HCT116 (cell line): ENCODE data around the gene DPP6. TPM values are rescaled to one million over a fixed set of nuclear protein-coding genes. Genes with fewer than 3 reads are reported as not detected.

Experiments used
- ATAC-seq: fragments of 200-7000 bp; cut with Tn5 transposase; 2 replicates; pipeline ENCODE4 v1.9.1; 2020; ENCODE audit warnings: mild to moderate bottlenecking, moderate library complexity
- BruUV-seq: library from RNA; stranded (reverse); fragments of 400-500 nt; replicated peaks from 2 replicates; lab custom pipeline; 2021; lab: Mats Ljungman, UMichigan
- CTCF ChIA-PET: fragments of 300-600 bp; sonication (Branson Sonifier 250); formaldehyde crosslinking; loops from one replicate; lab custom pipeline; 2021; ENCODE audit warnings: antibody characterized with exemption; lab: Charles Lee
- POLR2A ChIA-PET: fragments of 300-600, 350-600 bp; sonication (Branson Sonifier 250); formaldehyde crosslinking; loops from one replicate; lab custom pipeline; 2021; ENCODE audit warnings: antibody characterized with exemption; lab: Charles Lee
- RAD21 ChIA-PET, 2 experiments: fragments of 300-600 bp; sonication (Branson Sonifier 250); formaldehyde crosslinking; loops; one replicate each; lab custom pipeline; 2023; ENCODE audit warnings: low total read pairs in 2 of 2; ENCODE audit not compliant: uncharacterized antibody in 2 of 2, unreplicated experiment in 2 of 2, low non-redundant PET in 1 of 2; lab: Charles Lee
- DNase-seq: peaks from one replicate; pipeline ENCODE4 v3.0.0-alpha.2; 2010; ENCODE audit warnings: low read depth, low spot score
- H2AFZ ChIP-seq: fragments of 200-600 bp; shearing (Covaris generic), sonication (generic); 2 replicates; pipeline ENCODE4 v1.6.1; 2017; ENCODE audit warnings: low read depth, mixed run types, mixed read lengths, antibody characterized with exemption, low read length; ENCODE audit not compliant: poor library complexity, severe bottlenecking
- H3K27ac ChIP-seq: 2 replicates; pipeline ENCODE4 v1.5.1; 2012; ENCODE audit warnings: low read depth, low read length
- H3K27me3 ChIP-seq: fragments of 200-600 bp; sonication (generic); 2 replicates; pipeline ENCODE4 v1.6.1; 2016; ENCODE audit warnings: mixed run types, low read length, mixed read lengths; ENCODE audit not compliant: insufficient read depth
- H3K36me3 ChIP-seq, 2 experiments: fragments of 200-500 bp in 1 of 2; fragments of 200-600 bp in 1 of 2; sonication (Bioruptor generic) in 1 of 2; sonication (generic) in 1 of 2; 2 replicates each; pipeline versions ENCODE4 v1.5.1 to v1.6.1; 2014 to 2016; ENCODE audit warnings: low read length in 2 of 2, inconsistent platforms in 1 of 2, mixed read lengths in 1 of 2, mixed run types in 1 of 2; ENCODE audit not compliant: insufficient read depth in 2 of 2, control insufficient read depth in 1 of 2
- H3K4me1 ChIP-seq, 2 experiments: fragments of 200-600 bp in 1 of 2; sonication (generic) in 1 of 2; 2 replicates each; pipeline versions ENCODE4 v1.5.1 to v1.6.1; 2012 to 2017; ENCODE audit warnings: low read length in 2 of 2, inconsistent platforms in 1 of 2, mild to moderate bottlenecking in 1 of 2, mixed read lengths in 1 of 2, mixed run types in 1 of 2, moderate library complexity in 1 of 2; ENCODE audit not compliant: insufficient read depth in 2 of 2, control insufficient read depth in 1 of 2
- H3K4me2 ChIP-seq: fragments of 200-600 bp; sonication (generic); 2 replicates; pipeline ENCODE4 v1.6.1; 2017; ENCODE audit warnings: mixed run types, low read length, mixed read lengths
- H3K4me3 ChIP-seq, 2 experiments: fragments of 200-600 bp in 1 of 2; sonication (generic) in 1 of 2; replicated peaks in 1 of 2; 2 replicates each; pipeline ENCODE4 v1.5.1; 2011 to 2016; ENCODE audit warnings: low read length in 2 of 2, control low read depth in 1 of 2, low read depth in 1 of 2, mild to moderate bottlenecking in 1 of 2, mixed read lengths in 1 of 2, mixed run types in 1 of 2
- H3K79me2 ChIP-seq: fragments of 200-600 bp; sonication (generic); 2 replicates; pipeline ENCODE4 v1.6.1; 2017; ENCODE audit warnings: mild to moderate bottlenecking, mixed run types, low read length, moderate library complexity, mixed read lengths; ENCODE audit not compliant: insufficient read depth
- H3K9ac ChIP-seq: fragments of 200-600 bp; sonication (generic); 2 replicates; pipeline ENCODE4 v1.6.1; 2016; ENCODE audit warnings: low read length, mixed read lengths
- H3K9me2 ChIP-seq: fragments of 200-600 bp; sonication (generic), shearing (Covaris generic); 2 replicates; pipeline ENCODE4 v1.6.1; 2017; ENCODE audit warnings: mixed run types, mild to moderate bottlenecking, moderate library complexity; ENCODE audit not compliant: insufficient read depth
- H3K9me3 ChIP-seq, 2 experiments: fragments of 200-500 bp in 1 of 2; fragments of 200-600 bp in 1 of 2; sonication (Bioruptor generic) in 1 of 2; sonication (generic) in 1 of 2; 2 replicates each; pipeline ENCODE4 v1.6.1; 2014 to 2017; ENCODE audit warnings: low read length in 2 of 2, mixed read lengths in 2 of 2, inconsistent platforms in 1 of 2, low read depth in 1 of 2, mild to moderate bottlenecking in 1 of 2, mixed run types in 1 of 2, moderate library complexity in 1 of 2; ENCODE audit not compliant: control insufficient read depth in 1 of 2, insufficient read depth in 1 of 2
- H4K20me1 ChIP-seq: fragments of 200-600 bp; sonication (generic), shearing (Covaris generic); 2 replicates; pipeline ENCODE4 v1.6.1; 2017; ENCODE audit warnings: mixed run types, mild to moderate bottlenecking, moderate library complexity; ENCODE audit not compliant: insufficient read depth
- ATF3 ChIP-seq: IDR thresholded peaks from 2 replicates; pipeline ENCODE4 v1.6.1; 2012
- CBX3 ChIP-seq: IDR thresholded peaks from 2 replicates; pipeline ENCODE4 v1.6.1; 2012; ENCODE audit warnings: low read depth
- CEBPB ChIP-seq: IDR thresholded peaks from 2 replicates; pipeline ENCODE4 v1.6.1; 2012; ENCODE audit warnings: low read depth
- CTCF ChIP-seq, 3 experiments: fragments of 200-600 bp in 1 of 3; sonication (generic) in 1 of 3; IDR thresholded peaks in 2 of 3; conservative IDR thresholded peaks in 1 of 3; 2 replicates each; pipeline ENCODE4 v1.5.1; 2012 to 2017; ENCODE audit warnings: low read depth in 2 of 3, low read length in 2 of 3, antibody characterized with exemption in 1 of 3, borderline replicate concordance in 1 of 3, control low read depth in 1 of 3, mild to moderate bottlenecking in 1 of 3, mixed read lengths in 1 of 3, mixed run types in 1 of 3, moderate library complexity in 1 of 3; ENCODE audit not compliant: insufficient read depth in 1 of 3
- ELF1 ChIP-seq: IDR thresholded peaks from 2 replicates; pipeline ENCODE4 v1.6.1; 2012; ENCODE audit warnings: low read depth, borderline replicate concordance
- MAX ChIP-seq: IDR thresholded peaks from 2 replicates; pipeline ENCODE4 v1.6.1; 2012
- POLR2AphosphoS5 ChIP-seq: IDR thresholded peaks from 2 replicates; pipeline ENCODE4 v1.6.1; 2011; ENCODE audit warnings: mild to moderate bottlenecking, low read depth, low read length, moderate library complexity
- RAD21 ChIP-seq: IDR thresholded peaks from 2 replicates; pipeline ENCODE4 v1.6.1; 2012; ENCODE audit warnings: low read depth, mild to moderate bottlenecking
- REST ChIP-seq: IDR thresholded peaks from 2 replicates; pipeline ENCODE4 v1.6.1; 2012; ENCODE audit warnings: low read depth
- YY1 ChIP-seq: IDR thresholded peaks from 2 replicates; pipeline ENCODE4 v1.6.1; 2011; ENCODE audit warnings: low read length, low read depth, moderate library complexity, mild to moderate bottlenecking; ENCODE audit not compliant: insufficient replicate concordance; ENCODE audit errors: extremely low read depth
- intact Hi-C: fragments of 100-400 bp; cut with micrococcal nuclease; formaldehyde crosslinking; loops from 2 replicates; pipeline ENCODE4 v1.10.0; 2022
- total RNA-seq: library from RNA; stranded (reverse); gene quantifications from one replicate; pipeline ENCODE4 v1.2.1, GENCODE V29; 2021; ENCODE audit not compliant: unreplicated experiment

DPP6 gene
- total RNA-seq, 1 experiment from 2014 or later, result not detected

- Histone ChIP-seq H3K4me3 (no peak overlapping the region), H3K36me3 (no peaks in the 10 kb centered on the region), H3K79me2 (no peaks in the 10 kb centered on the region), H3K9me2 (no peaks in the 10 kb centered on the region), H3K27me3 (no peaks in the 10 kb centered on the region), H3K27ac (no peak overlapping the region), H3K4me1 (no peaks in the 10 kb centered on the region), H2AFZ (no peak overlapping the region), H4K20me1 (no peaks in the 10 kb centered on the region), H3K9ac (no peak overlapping the region), H3K4me2 (no peak overlapping the region), H3K9me3 (peaks cover 4 to 13% of the 10 kb centered on the region in 2 experiments; a peak in 2 of 4 replicates)
- ATAC-seq, result no peak
- POLR2A ChIA-PET, result no interaction called here
- BruUV-seq, result no TSS peak
- CTCF ChIA-PET, result no interaction called here
- intact Hi-C loops, result no loop called here
- RAD21 ChIA-PET, result no interaction called here
- TF ChIP-seq YY1 (no peak), ELF1 (no peak), CTCF (IDR thresholded peaks at IDR 0.05 in 2 of 3, conservative IDR thresholded peaks at IDR 0.05 in 1 of 3; ENCODE audit: borderline replicate concordance in 1 of 3, insufficient read depth in 1 of 3, low read depth in 2 of 3, low read length in 2 of 3) (no peak), MAX (no peak), ATF3 (no peak), RAD21 (no peak), POLR2AphosphoS5 (no peak), CEBPB (no peak), REST (no peak), CBX3 (no peak)
- no peak for DNase-seq
Measured at GRCh38 chr7:154388412-154388811, 336.2 kb downstream of the DPP6 start.
